IMR-90 (cell line): ENCODE data around the gene UACA. TPM values are rescaled to one million over a fixed set of nuclear protein-coding genes. Genes with fewer than 3 reads are reported as not detected.

ENCODE experiments used
- ATAC-seq: fragments of 200-7000 bp; cut with Tn5 transposase; 2 replicates; pipeline ENCODE4 v1.9.1; 2020; ENCODE audit warnings: low read depth, mild to moderate bottlenecking, moderate library complexity
- BruUV-seq: library from RNA; stranded (reverse); fragments of 400-500 nt; replicated peaks from 2 replicates; lab custom pipeline; 2021; lab: Mats Ljungman, UMichigan
- CTCF ChIA-PET: fragments of 300-600 bp; formaldehyde crosslinking; extraction: SDS; loops from one replicate; lab custom pipeline; 2021; ENCODE audit warnings: antibody characterized with exemption; lab: Yijun Ruan, JAX
- POLR2A ChIA-PET: fragments of 300-600 bp; sonication (Branson Sonifier 250); formaldehyde crosslinking; loops from one replicate; lab custom pipeline; 2022; ENCODE audit warnings: antibody characterized with exemption; ENCODE audit not compliant: unreplicated experiment; lab: Charles Lee
- DNase-seq: peaks from one replicate; pipeline ENCODE4 v3.0.0; 2013
- H2AFZ ChIP-seq: replicated peaks from 2 replicates; pipeline ENCODE3; 2013; ENCODE audit warnings: low read length, mild to moderate bottlenecking; ENCODE audit not compliant: poor library complexity
- H2AK5ac ChIP-seq: 2 replicates; pipeline ENCODE4 v1.6.1; 2013; ENCODE audit warnings: low read depth, low read length, inconsistent platforms
- H2AK9ac ChIP-seq: replicated peaks from 2 replicates; pipeline ENCODE3; 2013; ENCODE audit warnings: mild to moderate bottlenecking, low read depth, low read length, moderate library complexity; ENCODE audit not compliant: poor library complexity
- H2BK120ac ChIP-seq: 2 replicates; pipeline ENCODE4 v1.6.1; 2013; ENCODE audit warnings: low read depth, low read length, inconsistent platforms
- H2BK15ac ChIP-seq: 3 replicates; pipeline ENCODE4 v1.6.1; 2013; ENCODE audit warnings: low read depth, low read length, inconsistent platforms
- H2BK20ac ChIP-seq: 2 replicates; pipeline ENCODE4 v1.6.1; 2013; ENCODE audit warnings: low read depth, mild to moderate bottlenecking, inconsistent platforms, low read length, moderate library complexity
- H2BK5ac ChIP-seq: 2 replicates; pipeline ENCODE4 v1.6.1; 2013; ENCODE audit warnings: mild to moderate bottlenecking, low read depth, low read length, inconsistent platforms; ENCODE audit not compliant: poor library complexity, severe bottlenecking
- H3K14ac ChIP-seq: replicated peaks from 2 replicates; pipeline ENCODE4 v1.6.1; 2013; ENCODE audit warnings: low read depth, low read length, inconsistent platforms
- H3K18ac ChIP-seq: 2 replicates; pipeline ENCODE4 v1.6.1; 2013; ENCODE audit warnings: low read depth, low read length, control low read depth
- H3K23ac ChIP-seq: 2 replicates; pipeline ENCODE4 v1.6.1; 2013; ENCODE audit warnings: low read depth, low read length, inconsistent platforms
- H3K27ac ChIP-seq: 2 replicates; pipeline ENCODE4 v1.5.1; 2013; ENCODE audit warnings: mild to moderate bottlenecking, control low read depth, low read length; ENCODE audit not compliant: insufficient read depth
- H3K27me3 ChIP-seq: 2 replicates; pipeline ENCODE4 v1.6.1; 2013; ENCODE audit warnings: low read length; ENCODE audit not compliant: control insufficient read depth, insufficient read depth
- H3K36me3 ChIP-seq: 2 replicates; pipeline ENCODE4 v1.6.1; 2013; ENCODE audit warnings: low read length, mixed read lengths; ENCODE audit not compliant: control insufficient read depth, insufficient read depth
- H3K4ac ChIP-seq: 2 replicates; pipeline ENCODE4 v1.6.1; 2013; ENCODE audit warnings: low read depth, low read length, inconsistent platforms
- H3K4me1 ChIP-seq: 2 replicates; pipeline ENCODE4 v1.6.1; 2013; ENCODE audit warnings: low read length, mixed read lengths; ENCODE audit not compliant: control insufficient read depth, insufficient read depth
- H3K4me2 ChIP-seq: 2 replicates; pipeline ENCODE4 v1.6.1; 2013; ENCODE audit warnings: low read depth, mild to moderate bottlenecking, control low read depth, low read length, moderate library complexity
- H3K4me3 ChIP-seq: 2 replicates; pipeline ENCODE4 v1.5.1; 2013; ENCODE audit warnings: low read depth, mild to moderate bottlenecking, control low read depth, low read length, moderate library complexity; ENCODE audit not compliant: insufficient read depth
- H3K56ac ChIP-seq: 2 replicates; pipeline ENCODE4 v1.6.1; 2013; ENCODE audit warnings: low read length, inconsistent platforms; ENCODE audit not compliant: insufficient read depth; ENCODE audit errors: extremely low read depth
- H3K79me1 ChIP-seq, 2 experiments: 2 replicates each; pipeline ENCODE4 v1.6.1; 2013; ENCODE audit warnings: low read length in 2 of 2, inconsistent platforms in 1 of 2, low read depth in 1 of 2
- H3K9ac ChIP-seq: 2 replicates; pipeline ENCODE4 v1.6.1; 2013; ENCODE audit warnings: low read depth, low read length, control low read depth
- H3K9me1 ChIP-seq: 2 replicates; pipeline ENCODE4 v1.6.1; 2013; ENCODE audit warnings: low read length, inconsistent platforms; ENCODE audit not compliant: insufficient read depth
- H3K9me3 ChIP-seq: 2 replicates; pipeline ENCODE4 v1.6.1; 2013; ENCODE audit warnings: low read length; ENCODE audit not compliant: control insufficient read depth, insufficient read depth
- H4K20me1 ChIP-seq: 2 replicates; pipeline ENCODE4 v1.6.1; 2013; ENCODE audit warnings: low read length, inconsistent platforms; ENCODE audit not compliant: insufficient read depth
- H4K5ac ChIP-seq: 2 replicates; pipeline ENCODE4 v1.6.1; 2013; ENCODE audit warnings: mild to moderate bottlenecking, low read depth, low read length, control low read depth
- H4K8ac ChIP-seq, 2 experiments: 2 replicates each; pipeline ENCODE4 v1.6.1; 2013; ENCODE audit warnings: low read depth in 2 of 2, low read length in 2 of 2, control low read depth in 1 of 2, inconsistent platforms in 1 of 2
- H4K91ac ChIP-seq: 2 replicates; pipeline ENCODE4 v1.6.1; 2013; ENCODE audit warnings: low read depth, low read length, inconsistent platforms; ENCODE audit not compliant: insufficient read depth
- CHD1 ChIP-seq: IDR thresholded peaks from 2 replicates; pipeline ENCODE4 v1.6.1; 2012; ENCODE audit warnings: low read depth, low read length, improper control_type of control experiment
- FOS ChIP-seq: fragments of 150-350 bp; IDR thresholded peaks from 2 replicates; pipeline ENCODE4 v1.6.1; 2016; ENCODE audit warnings: low read depth, low read length
- NFE2L2 ChIP-seq: fragments of 150-350 bp; IDR thresholded peaks from 2 replicates; pipeline ENCODE4 v1.6.1; 2016; ENCODE audit warnings: low read depth, mild to moderate bottlenecking, low read length
- USF2 ChIP-seq: fragments of 150-350 bp; IDR thresholded peaks from 2 replicates; pipeline ENCODE4 v1.6.1; 2017; ENCODE audit warnings: mild to moderate bottlenecking, antibody characterized with exemption, low read length, low read depth
- WGBS, 2 experiments: methylation state at CpG; one replicate each; pipeline versions ENCODE4 v1.1.5 to v1.1.7; 2013; ENCODE audit warnings: missing lambda C conversion rate in 2 of 2; ENCODE audit not compliant: insufficient read length in 1 of 2; ENCODE audit errors: extremely low coverage in 2 of 2; 5-methylcytosine and 5-hydroxymethylcytosine counted together
- dilution Hi-C: fragments of 300-500 bp; cut with HindIII; formaldehyde crosslinking; loops from one replicate; pipeline ENCODE4 v1.14.3; 2018; ENCODE audit warnings: low sequenced_read_pairs; ENCODE audit not compliant: unreplicated experiment
- in situ Hi-C: fragments of 300-500 bp; cut with MboI; formaldehyde crosslinking; loops from 3 replicates; pipeline ENCODE4 v1.14.3; 2019; ENCODE audit warnings: low sequenced_read_pairs, inconsistent platforms, mixed read lengths
- intact Hi-C: fragments of 100-400 bp; cut with micrococcal nuclease; formaldehyde crosslinking; loops from 2 replicates; pipeline ENCODE4 v1.10.0; 2022
- polyA plus RNA-seq, 3 experiments: library from polyadenylated mRNA; depleted of rRNA; stranded (reverse); fragments of >200 nt; gene quantifications; 2 replicates each; pipeline ENCODE4 v1.2.3, GENCODE V29; 2012; ENCODE audit warnings: low replicate concordance in 1 of 3
- total RNA-seq: library from RNA; depleted of rRNA; stranded (reverse); fragments of >200 nt; gene quantifications from 2 replicates; pipeline ENCODE4 v1.2.3, GENCODE V29; 2012

The UACA gene
- total and polyA plus RNA-seq, 2 of the 4 experiments (the other 2 are of a cell fraction) = 156 to 507 TPM

DNA sequence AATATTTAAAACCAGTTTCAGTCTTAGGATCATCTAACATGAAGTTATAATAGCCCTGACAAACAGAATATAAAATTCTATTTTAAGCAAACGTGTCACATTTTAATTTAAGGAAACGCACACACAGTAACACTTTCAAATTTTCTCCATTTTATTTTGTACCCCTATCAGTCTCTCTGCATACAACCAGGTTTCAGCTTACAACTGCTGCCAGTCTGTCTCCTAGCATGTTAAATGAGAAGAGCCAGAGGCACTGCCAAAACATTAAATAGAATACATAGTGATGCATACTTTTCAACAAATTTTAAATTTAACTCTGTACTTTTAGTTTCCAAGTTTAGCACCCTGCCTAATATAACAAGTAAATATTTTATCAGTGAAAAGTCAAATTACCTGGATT is 60.8 kb downstream of the UACA start (continued):
- TF ChIP-seq NFE2L2 = no peak
- TF ChIP-seq USF2 = no peak

DNA sequence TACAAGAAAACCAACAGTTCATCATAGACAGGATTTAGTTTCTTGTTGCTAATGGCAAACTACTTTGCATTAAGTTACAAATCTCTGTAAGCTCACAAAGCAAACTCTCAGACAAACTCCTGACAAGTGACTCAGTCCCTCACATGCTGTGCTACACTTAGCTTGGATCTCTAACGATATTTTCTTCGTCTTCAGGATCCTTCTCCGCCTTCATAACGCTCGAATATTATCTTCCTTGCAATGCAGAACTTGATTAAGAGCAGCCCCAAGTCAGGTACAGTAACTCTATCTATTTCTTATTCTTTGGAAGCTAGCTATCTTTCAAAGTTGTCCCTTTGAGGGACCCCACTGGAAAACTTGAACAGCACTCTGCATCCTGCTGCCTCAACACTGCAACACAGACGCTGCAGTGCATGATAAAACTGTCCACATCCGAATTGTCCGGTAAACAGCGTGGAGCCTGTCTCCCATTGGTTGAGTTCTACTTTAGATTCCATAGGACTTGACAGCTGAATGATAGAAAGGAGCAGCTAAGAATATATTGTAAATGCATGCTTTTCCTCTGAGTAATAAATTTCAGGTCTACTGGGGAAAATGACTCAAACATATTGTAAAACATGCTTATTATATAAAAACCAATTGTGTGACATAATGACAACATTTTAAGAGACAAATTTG is 61.3 kb downstream of the UACA start:
- in situ Hi-C loops (no loop called here), dilution Hi-C loops (no loop called here), intact Hi-C loops (no loop called here)
- POLR2A ChIA-PET = no interaction called here
- H3K56ac ChIP-seq = peak overlapping the region; percentile 33; the same call in 1 of the 2 replicates
- H2AFZ ChIP-seq = no peak overlapping the region
- peak overlapping the region; percentile 21; the same call in 1 of the 2 replicates for H2BK120ac ChIP-seq
- H3K9ac ChIP-seq = peak overlapping the region; percentile 10
- H3K79me1 ChIP-seq = peaks cover 19 to 62% of the 10 kb centered on the region in 2 experiments
- no peak overlapping the region for H2BK15ac ChIP-seq
- H2AK5ac ChIP-seq = no peak overlapping the region
- WGBS, 2 experiments = no CpG with 5 or more reads among the region's 9 CpGs
- peak overlapping the region; percentile 45 for H3K4me3 ChIP-seq
- no peak overlapping the region for H2AK9ac ChIP-seq
- H3K27me3 ChIP-seq = no peaks in the 10 kb centered on the region
- BruUV-seq = no TSS peak
- peak overlapping the region; percentile 62 for H3K4me2 ChIP-seq
- no peak overlapping the region; the same call in 1 of the 2 replicates for H4K91ac ChIP-seq
- H3K9me1 ChIP-seq = peaks cover 6% of the 10 kb centered on the region; the same call in 1 of the 2 replicates
- DNase-seq (peak; percentile 76), ATAC-seq (peak; percentile 75)
- H4K8ac ChIP-seq = no peak overlapping the region
- H3K18ac ChIP-seq = peak overlapping the region; percentile 44; the same call in 1 of the 2 replicates
- peaks cover 20% of the 10 kb centered on the region for H3K4me1 ChIP-seq
- no peak overlapping the region; the same call in 1 of the 2 replicates for H2BK20ac ChIP-seq
- peaks cover 44% of the 10 kb centered on the region for H4K20me1 ChIP-seq
- 0 out of 2 replicates have a peak overlapping the region, but pooled peaks have one; percentile 10 for H3K4ac ChIP-seq
- TF ChIP-seq CHD1 (no peak), FOS (peak; percentile 3; the same call in 1 of the 2 replicates)
- peak overlapping the region; percentile 7; the same call in 1 of the 2 replicates for H3K27ac ChIP-seq
- H3K36me3 ChIP-seq = peaks cover 3% of the 10 kb centered on the region
- H4K5ac ChIP-seq = no peak overlapping the region
- peak overlapping the region; percentile 73 for H2BK5ac ChIP-seq
- peak overlapping the region; percentile 7; the same call in 1 of the 2 replicates for H3K14ac ChIP-seq
- H3K23ac ChIP-seq = peak overlapping the region; percentile 84
- CTCF ChIA-PET = interaction anchor here (0.5 to 1.4 kb wide), 5 partner anchors 11 to 110 kb away, joined by 3 to 5 read pairs (median 4); no protein-coding TSS in a partner anchor
- no peaks in the 10 kb centered on the region for H3K9me3 ChIP-seq
